ENCODE data around the gene PATL2.
"Not testable (repeated sequence)": the region's sequence is repeated elsewhere in the genome, so short reads cannot be mapped to it uniquely, and the experiment has no call there.

PATL2 gene

DNA sequence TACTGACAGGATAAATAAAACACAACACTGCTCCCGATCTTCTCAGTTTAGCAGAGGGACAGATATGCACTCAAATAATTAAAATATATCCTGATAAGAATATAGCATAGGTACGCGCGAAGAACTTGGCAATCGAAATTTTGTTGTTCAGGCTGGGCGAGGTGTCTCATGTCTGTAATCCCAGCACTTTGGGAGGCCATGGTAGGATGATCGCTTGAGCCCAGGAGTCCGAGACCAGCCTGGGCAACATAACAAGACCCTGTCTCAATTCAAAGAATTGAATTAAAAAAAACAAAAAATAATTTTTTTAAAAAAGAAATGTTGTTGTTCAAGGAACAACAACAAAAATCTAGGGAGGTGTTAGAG, 7.8 kb upstream of the PATL2 start:
- DNase-seq: no peak

DNA sequence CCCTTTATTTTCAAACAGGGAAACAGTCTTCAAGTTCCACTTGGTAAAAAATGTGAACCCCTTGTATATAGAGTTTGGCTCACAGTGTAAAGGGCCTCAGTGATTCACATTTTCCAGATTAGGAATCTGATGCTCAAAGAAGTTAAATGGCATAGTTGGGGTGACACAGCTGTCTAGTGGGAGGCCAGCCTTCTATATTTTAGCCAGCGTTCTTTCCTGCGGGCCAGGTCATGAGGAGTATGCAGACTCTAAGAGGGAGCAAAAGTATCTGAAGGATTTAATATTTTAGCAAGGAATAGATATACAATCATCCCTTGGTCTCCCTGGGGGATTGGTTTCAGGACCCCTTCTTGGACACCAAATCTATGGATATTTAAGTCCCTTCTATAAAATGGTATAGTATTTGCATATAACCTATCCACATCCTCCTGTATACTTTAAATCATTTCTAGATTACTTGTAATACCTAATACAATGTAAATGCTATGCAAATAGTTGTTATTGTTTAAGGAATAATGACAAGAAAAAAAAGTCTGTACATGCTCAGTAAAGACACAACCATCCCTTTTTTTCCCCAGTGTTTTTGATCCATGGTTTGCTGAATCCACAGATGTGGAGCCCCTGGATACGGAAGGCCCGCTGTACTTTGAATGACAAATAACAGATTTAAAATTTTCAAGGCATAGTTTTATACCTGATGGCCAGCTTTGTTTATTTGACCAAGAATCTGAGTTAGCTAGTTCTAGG, 7.2 kb upstream of the PATL2 start:
- DNase-seq: no peak

DNA sequence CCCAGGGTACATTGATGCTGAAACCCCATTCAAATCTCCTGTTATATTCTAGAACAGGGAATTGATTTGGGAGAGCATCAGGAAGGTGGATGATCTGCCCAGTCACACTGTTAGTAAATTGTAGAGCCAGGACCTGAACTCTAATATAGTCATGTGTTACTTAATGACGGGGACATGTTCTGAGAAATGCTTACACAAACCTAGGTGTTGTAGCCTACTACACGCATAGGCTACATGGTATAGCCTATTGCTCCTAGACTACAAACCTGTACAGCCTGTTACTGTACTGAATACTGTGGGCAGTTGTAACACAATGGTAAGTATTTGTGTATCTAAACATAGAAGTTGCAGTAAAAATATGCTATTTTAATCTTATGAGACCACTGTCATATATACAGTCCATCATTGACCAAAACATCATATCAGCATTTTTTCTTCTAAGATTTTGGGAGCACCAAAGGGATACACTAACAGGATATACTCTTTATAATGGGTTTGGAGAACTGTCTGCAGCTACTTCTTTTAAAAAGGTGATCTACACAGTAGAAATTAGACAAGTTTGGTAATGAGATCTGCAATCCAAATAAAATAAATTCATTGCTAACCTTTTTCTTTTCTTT, 6.0 kb upstream of the PATL2 start:
- no peak for DNase-seq

DNA sequence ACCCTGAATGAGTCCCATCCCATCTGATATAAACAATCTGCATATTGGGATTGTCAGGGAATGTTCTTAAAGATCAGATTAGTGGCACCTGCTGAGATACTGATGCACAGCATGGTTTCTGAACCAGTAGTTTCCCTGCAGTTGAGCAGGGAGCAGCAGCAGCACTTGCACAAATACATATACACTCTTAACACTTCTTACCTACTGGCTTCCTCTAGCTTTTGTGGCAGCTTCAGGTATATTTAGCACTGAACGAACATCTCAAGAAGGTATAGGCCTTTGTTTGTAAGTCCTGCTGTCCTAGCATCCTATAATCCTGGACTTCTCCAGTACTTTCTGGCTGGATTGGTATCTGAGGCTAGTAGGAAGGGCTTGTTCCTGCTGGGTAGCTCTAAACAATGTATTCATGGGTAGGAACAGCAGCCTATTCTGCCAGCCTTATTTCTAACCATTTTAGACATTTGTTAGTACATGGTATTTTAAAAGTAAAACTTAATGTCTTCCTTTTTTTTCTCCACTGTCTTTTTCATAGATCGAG, 4.7 kb upstream of the PATL2 start:
- DNase-seq: no peak

- no peak for DNase-seq
Observed at GRCh38 chr15:44715142-44715796, 4.1 kb upstream of the PATL2 start.

GRCh38 chr15:44713006-44713966, 2.2 kb upstream of the PATL2 start:
- DNase-seq: peak; percentile 35

- peak; percentile 35 for DNase-seq
Observed at GRCh38 chr15:44712346-44713005, 1.4 kb upstream of the PATL2 start.

DNA sequence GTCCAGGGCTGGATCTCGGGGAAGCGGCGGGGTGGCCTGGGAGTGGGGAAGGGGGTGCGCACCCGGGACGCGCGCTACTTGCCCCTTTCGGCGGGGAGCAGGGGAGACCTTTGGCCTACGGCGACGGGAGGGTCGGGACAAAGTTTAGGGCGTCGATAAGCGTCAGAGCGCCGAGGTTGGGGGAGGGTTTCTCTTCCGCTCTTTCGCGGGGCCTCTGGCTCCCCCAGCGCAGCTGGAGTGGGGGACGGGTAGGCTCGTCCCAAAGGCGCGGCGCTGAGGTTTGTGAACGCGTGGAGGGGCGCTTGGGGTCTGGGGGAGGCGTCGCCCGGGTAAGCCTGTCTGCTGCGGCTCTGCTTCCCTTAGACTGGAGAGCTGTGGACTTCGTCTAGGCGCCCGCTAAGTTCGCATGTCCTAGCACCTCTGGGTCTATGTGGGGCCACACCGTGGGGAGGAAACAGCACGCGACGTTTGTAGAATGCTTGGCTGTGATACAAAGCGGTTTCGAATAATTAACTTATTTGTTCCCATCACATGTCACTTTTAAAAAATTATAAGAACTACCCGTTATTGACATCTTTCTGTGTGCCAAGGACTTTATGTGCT, 721 bp upstream of the PATL2 start:
- DNase-seq: no peak

DNA sequence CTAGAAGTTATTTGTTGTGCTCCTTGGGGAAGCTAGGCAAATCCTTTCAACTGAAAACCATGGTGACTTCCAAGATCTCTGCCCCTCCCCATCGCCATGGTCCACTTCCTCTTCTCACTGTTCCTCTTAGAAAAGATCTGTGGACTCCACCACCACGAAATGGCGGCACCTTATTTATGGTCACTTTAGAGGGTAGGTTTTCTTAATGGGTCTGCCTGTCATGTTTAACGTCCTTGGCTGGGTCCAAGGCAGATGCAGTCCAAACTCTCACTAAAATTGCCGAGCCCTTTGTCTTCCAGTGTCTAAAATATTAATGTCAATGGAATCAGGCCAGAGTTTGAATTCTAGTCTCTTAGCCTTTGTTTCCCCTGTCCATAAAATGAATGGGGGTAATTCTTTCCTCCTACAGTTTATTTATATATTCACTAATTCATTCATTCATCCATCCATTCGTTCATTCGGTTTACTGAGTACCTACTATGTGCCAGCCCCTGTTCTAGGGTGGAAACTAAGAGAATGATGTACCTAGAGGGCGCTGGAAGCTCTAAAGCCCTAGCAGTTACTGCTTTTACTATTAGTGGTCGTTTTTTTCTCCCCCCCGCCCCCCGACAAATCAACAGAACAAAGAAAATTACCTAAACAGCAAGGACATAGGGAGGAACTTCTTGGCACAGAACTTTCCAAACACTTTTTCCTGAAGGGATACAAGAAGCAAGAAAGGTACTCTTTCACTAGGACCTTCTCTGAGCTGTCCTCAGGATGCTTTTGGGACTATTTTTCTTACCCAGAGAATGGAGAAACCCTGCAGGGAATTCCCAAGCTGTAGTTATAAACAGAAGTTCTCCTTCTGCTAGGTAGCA, 657 bp downstream of the PATL2 start:
- no peak for DNase-seq

DNA sequence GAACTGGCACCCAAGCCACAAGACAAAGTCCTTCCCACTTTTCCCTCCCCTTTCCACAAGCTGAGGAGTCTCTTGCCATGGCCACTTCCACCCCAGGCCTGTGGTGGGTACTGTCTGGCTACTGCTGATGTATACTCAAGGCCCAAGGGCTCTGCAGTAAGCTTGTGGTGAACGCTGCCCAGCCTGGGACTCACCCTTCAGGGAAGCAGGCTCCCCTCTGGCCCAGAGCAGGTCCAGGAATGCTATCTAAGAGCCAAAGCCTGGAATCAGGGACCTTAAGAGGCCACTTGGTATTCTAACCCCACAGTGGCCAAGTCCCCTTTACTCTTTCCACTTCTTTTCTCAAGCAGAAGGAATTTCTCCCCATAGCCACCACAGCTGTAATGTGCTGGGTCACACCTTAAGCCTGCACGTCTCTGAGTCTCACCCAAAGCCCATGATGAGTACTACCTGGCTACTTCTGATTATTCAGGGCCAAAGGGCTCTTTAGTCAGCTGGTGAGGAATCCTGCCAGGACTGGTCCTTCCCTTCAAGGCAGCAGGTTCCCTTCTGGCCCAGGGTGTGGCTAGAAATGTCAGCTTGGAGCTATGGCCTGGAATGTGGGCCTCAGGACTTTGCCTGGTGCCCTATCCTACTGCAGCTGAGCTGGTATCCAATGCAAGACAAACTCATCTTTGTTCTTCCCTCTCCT, 4.0 kb downstream of the PATL2 start:
- no peak for DNase-seq

GRCh38 chr15:44706401-44706800, 4.7 kb downstream of the PATL2 start:
- DNase-seq: no peak

GRCh38 chr15:44705986-44706385, 5.1 kb downstream of the PATL2 start:
- DNase-seq: no peak

- DNase-seq: not testable (repeated sequence)
Observed at GRCh38 chr15:44700676-44701075, 10.4 kb downstream of the PATL2 start.

GRCh38 chr15:44698641-44699040, 12.5 kb downstream of the PATL2 start:
- no peak for DNase-seq

DNA sequence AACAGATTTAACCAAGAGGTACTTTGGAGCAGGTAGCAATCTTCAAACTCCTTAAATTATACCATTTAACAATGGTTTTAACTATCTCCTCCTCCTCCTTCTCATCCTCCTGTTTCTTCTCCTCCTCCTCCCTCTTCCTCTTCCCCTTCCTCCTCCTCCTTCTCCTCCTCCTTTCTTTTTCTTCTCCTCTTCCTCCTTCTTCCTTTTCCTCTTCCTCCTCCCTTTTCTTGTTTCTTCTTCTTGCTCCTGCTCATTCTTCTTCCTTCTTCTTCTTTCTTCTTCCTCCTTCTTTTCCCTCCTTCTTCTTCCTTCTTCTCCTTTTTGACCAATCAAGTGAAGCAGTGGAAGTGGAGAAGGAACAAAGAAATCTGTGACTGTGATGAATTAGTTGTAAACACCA, 14.1 kb downstream of the PATL2 start:
- DNase-seq: no peak

DNA sequence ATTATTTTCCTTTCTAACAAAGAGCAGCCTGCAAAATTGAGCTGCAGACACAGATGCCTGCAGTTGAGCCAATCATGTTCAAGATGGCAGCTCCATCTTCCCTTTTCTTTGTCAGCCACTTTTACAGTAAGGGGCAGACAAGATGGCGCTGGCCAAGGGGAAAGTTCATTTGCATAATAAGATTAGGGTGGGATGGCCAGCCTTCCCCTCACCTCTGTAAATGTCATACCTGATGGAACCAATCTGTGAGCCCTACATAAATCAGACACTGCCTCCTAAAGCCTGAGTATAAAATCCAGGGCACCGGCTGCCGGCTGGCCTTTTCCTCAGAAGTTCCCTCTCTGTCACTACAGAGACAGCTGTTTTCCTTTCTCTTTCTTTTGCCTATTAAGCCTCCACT, 15.8 kb downstream of the PATL2 start:
- no peak for DNase-seq

DNA sequence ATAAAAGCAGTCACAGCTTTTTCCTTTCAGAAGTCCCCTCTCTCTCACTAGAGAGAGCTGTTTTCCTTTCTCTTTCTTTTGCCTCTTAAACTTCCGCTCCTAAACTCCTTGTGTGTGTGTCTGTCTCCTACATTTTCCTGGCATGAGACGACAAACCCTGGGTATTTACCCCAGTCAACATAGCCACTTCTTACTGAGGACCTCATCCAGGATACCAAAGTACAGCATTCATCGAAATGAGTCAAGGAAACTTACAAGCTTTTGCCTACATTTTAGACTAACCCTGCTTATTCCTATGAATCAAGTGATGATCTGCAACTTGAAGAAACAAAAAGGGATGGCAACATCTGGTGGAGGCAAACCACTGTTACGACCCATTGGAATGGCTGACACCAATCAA, 16.7 kb downstream of the PATL2 start:
- DNase-seq: no peak

DNA sequence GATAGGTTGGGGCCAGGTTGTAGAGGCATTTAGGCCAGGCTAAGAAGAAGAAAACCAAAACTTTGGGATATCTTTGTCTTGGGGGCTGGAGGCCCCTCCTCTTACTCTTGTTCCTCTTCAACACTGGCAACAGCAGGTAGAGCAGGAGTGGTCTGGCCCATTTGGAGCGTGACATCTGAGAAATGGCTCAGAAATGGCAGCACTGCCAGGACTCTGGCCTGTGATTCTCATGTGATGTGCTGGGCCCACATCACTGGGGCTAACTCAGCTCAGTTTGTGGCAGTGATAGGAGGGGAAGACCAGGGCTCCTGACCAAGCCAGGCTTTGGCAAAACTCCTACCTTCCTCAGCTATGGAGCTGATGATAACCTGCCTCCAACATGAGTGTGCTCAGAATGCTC, 18.5 kb downstream of the PATL2 start:
- no peak for DNase-seq

DNA sequence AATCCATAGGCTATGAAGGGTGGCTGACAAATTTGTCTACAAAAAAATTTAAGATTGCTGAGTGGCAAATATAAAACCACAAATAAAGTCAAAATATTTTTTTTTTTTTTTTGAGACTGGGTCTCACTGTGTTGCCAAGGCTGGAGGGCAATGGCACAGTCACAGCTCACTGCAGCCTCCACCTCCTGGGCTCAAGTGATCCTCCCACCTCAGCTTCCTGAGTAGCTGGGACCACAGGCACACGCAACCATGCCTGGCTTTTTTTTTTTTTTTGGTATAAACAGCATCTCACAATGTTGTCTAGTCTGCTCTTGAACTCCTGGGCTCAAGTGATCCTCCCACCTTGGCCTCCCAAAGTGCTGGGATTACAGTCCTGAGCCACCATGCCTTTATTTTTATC, 20.9 kb downstream of the PATL2 start:
- not testable (repeated sequence) for DNase-seq

DNA sequence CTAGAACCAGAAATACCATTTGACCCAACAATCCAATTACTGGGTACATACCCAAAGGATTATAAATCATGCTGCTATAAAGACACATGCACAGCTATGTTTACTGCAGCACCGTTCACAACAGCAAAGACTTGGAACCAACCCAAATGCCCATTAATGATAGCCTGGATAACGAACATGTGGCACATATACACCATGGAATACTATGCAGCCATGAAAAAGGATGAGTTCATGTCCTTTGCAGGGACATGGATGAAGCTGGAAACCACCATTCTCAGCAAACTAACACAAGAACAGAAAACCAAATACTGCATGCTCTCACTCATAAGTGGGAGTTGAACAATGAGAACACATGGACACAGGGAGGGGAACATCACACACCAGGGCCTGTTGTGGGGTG, 21.8 kb downstream of the PATL2 start:
- not testable (repeated sequence) for DNase-seq
